GM12872 (cell line): ENCODE data around the gene GGNBP2.

Experiments used
- CTCF ChIP-seq: IDR thresholded peaks from 3 replicates; pipeline ENCODE4 v1.5.1; 2011; ENCODE audit warnings: low read depth, mild to moderate bottlenecking, low read length, moderate library complexity; ENCODE audit not compliant: insufficient read depth

GGNBP2 gene

GRCh38 chr17:36629970-36630502, 85.3 kb downstream of the GGNBP2 start:
- TF ChIP-seq CTCF: no peak

- TF ChIP-seq CTCF: no peak
These were observed 86.3 kb downstream of the GGNBP2 start for GRCh38 chr17:36631022-36631421.

GRCh38 chr17:36632916-36633771, 88.4 kb downstream of the GGNBP2 start:
- no peak for TF ChIP-seq CTCF
